ENCODE results near the gene COG5. TPM values are rescaled to one million over a fixed set of nuclear protein-coding genes. Genes with fewer than 3 reads are reported as not detected.
"Not testable (repeated sequence)": the region's sequence is repeated elsewhere in the genome, so short reads cannot be mapped to it uniquely, and the experiment has no call there.

COG5 gene
- total RNA-seq, 1 experiment from 2014 or later = 56.1 TPM

GRCh38 chr7:107224374-107225223, 339.1 kb downstream of the COG5 start:
- H3K9ac ChIP-seq (ENCODE audit: low read length) = no peak overlapping the region
- no peak overlapping the region for H3K27ac ChIP-seq (ENCODE audit: low read length)
- DNase-seq = no peak
- H2AFZ ChIP-seq (ENCODE audit: low read length) = no peak overlapping the region
- no peaks in the 10 kb centered on the region for H3K9me2 ChIP-seq (replicated peaks; ENCODE audit: insufficient read depth, low read length)
- no peaks in the 10 kb centered on the region for H3K79me2 ChIP-seq (ENCODE audit: low read length)
- H3K36me3 ChIP-seq (ENCODE audit: insufficient read depth, low read length) = no peaks in the 10 kb centered on the region
- no peaks in the 10 kb centered on the region for H3K9me3 ChIP-seq (ENCODE audit: low read length)
- H3K4me1 ChIP-seq (ENCODE audit: low read length) = peaks cover 18% of the 10 kb centered on the region
- H3K4me2 ChIP-seq (ENCODE audit: low read depth, low read length, poor library complexity, severe bottlenecking) = no peak overlapping the region
- no peaks in the 10 kb centered on the region for H4K20me1 ChIP-seq (ENCODE audit: insufficient read depth, low read depth, low read length)
- no peaks in the 10 kb centered on the region for H3K27me3 ChIP-seq (ENCODE audit: low read length)
- H3K4me3 ChIP-seq (ENCODE audit: low read length) = no peak overlapping the region

- H3K36me3 ChIP-seq (ENCODE audit: insufficient read depth, low read length); H2AFZ ChIP-seq (ENCODE audit: low read length); H3K27ac ChIP-seq (ENCODE audit: low read length); H4K20me1 ChIP-seq (ENCODE audit: insufficient read depth, low read depth, low read length); DNase-seq; H3K9ac ChIP-seq (ENCODE audit: low read length); H3K27me3 ChIP-seq (ENCODE audit: low read length); H3K9me3 ChIP-seq (ENCODE audit: low read length); H3K9me2 ChIP-seq (replicated peaks; ENCODE audit: insufficient read depth, low read length); H3K79me2 ChIP-seq (ENCODE audit: low read length); H3K4me2 ChIP-seq (ENCODE audit: low read depth, low read length, poor library complexity, severe bottlenecking); H3K4me3 ChIP-seq (ENCODE audit: low read length): not testable (repeated sequence)
- peaks cover 18% of the 10 kb centered on the region for H3K4me1 ChIP-seq (ENCODE audit: low read length)
Measured at GRCh38 chr7:107220806-107221205, 342.9 kb downstream of the COG5 start.

GRCh38 chr7:107220356-107220755, 343.4 kb downstream of the COG5 start:
- Histone ChIP-seq H2AFZ (ENCODE audit: low read length) (no peak overlapping the region), H3K36me3 (ENCODE audit: insufficient read depth, low read length) (no peaks in the 10 kb centered on the region), H3K9ac (ENCODE audit: low read length) (no peak overlapping the region), H3K9me2 (replicated peaks; ENCODE audit: insufficient read depth, low read length) (no peaks in the 10 kb centered on the region), H4K20me1 (ENCODE audit: insufficient read depth, low read depth, low read length) (no peaks in the 10 kb centered on the region), H3K4me2 (ENCODE audit: low read depth, low read length, poor library complexity, severe bottlenecking) (no peak overlapping the region), H3K27me3 (ENCODE audit: low read length) (no peaks in the 10 kb centered on the region), H3K79me2 (ENCODE audit: low read length) (no peaks in the 10 kb centered on the region), H3K4me3 (ENCODE audit: low read length) (no peak overlapping the region), H3K27ac (ENCODE audit: low read length) (no peak overlapping the region), H3K4me1 (ENCODE audit: low read length) (peaks cover 18% of the 10 kb centered on the region), H3K9me3 (ENCODE audit: low read length) (no peaks in the 10 kb centered on the region; the same call in 1 of the 2 replicates)
- no peak for DNase-seq

GRCh38 chr7:107219563-107220244, 344.0 kb downstream of the COG5 start:
- Histone ChIP-seq H3K4me3 (ENCODE audit: low read length) (no peak overlapping the region), H3K4me1 (ENCODE audit: low read length) (peaks cover 18% of the 10 kb centered on the region), H3K79me2 (ENCODE audit: low read length) (no peaks in the 10 kb centered on the region), H3K27me3 (ENCODE audit: low read length) (no peaks in the 10 kb centered on the region), H3K4me2 (ENCODE audit: low read depth, low read length, poor library complexity, severe bottlenecking) (no peak overlapping the region), H3K9me2 (replicated peaks; ENCODE audit: insufficient read depth, low read length) (no peaks in the 10 kb centered on the region), H3K27ac (ENCODE audit: low read length) (no peak overlapping the region), H2AFZ (ENCODE audit: low read length) (no peak overlapping the region), H3K36me3 (ENCODE audit: insufficient read depth, low read length) (no peaks in the 10 kb centered on the region), H3K9me3 (ENCODE audit: low read length) (no peaks in the 10 kb centered on the region; the same call in 1 of the 2 replicates), H3K9ac (ENCODE audit: low read length) (no peak overlapping the region), H4K20me1 (ENCODE audit: insufficient read depth, low read depth, low read length) (no peaks in the 10 kb centered on the region)
- DNase-seq = no peak

- H3K27ac ChIP-seq (ENCODE audit: low read length) = no peak overlapping the region
- H3K36me3 ChIP-seq (ENCODE audit: insufficient read depth, low read length) = no peaks in the 10 kb centered on the region
- no peaks in the 10 kb centered on the region for H3K9me2 ChIP-seq (replicated peaks; ENCODE audit: insufficient read depth, low read length)
- H4K20me1 ChIP-seq (ENCODE audit: insufficient read depth, low read depth, low read length) = no peaks in the 10 kb centered on the region
- H3K27me3 ChIP-seq (ENCODE audit: low read length) = no peaks in the 10 kb centered on the region
- peaks cover 14% of the 10 kb centered on the region for H3K9me3 ChIP-seq (ENCODE audit: low read length)
- no peak overlapping the region for H3K4me2 ChIP-seq (ENCODE audit: low read depth, low read length, poor library complexity, severe bottlenecking)
- DNase-seq = no peak
- H3K79me2 ChIP-seq (ENCODE audit: low read length) = no peaks in the 10 kb centered on the region
- H2AFZ ChIP-seq (ENCODE audit: low read length) = no peak overlapping the region
- 0 out of 2 replicates have a peak, but pooled peaks cover under 1% of the 10 kb centered on the region for H3K4me1 ChIP-seq (ENCODE audit: low read length)
- H3K9ac ChIP-seq (ENCODE audit: low read length) = no peak overlapping the region
- no peak overlapping the region for H3K4me3 ChIP-seq (ENCODE audit: low read length)
Measured at GRCh38 chr7:107213945-107214344, 349.8 kb downstream of the COG5 start.

- Histone ChIP-seq H3K27ac (ENCODE audit: low read length) (no peak overlapping the region), H3K27me3 (ENCODE audit: low read length) (no peaks in the 10 kb centered on the region), H2AFZ (ENCODE audit: low read length) (no peak overlapping the region), H3K36me3 (ENCODE audit: insufficient read depth, low read length) (no peaks in the 10 kb centered on the region), H3K4me2 (ENCODE audit: low read depth, low read length, poor library complexity, severe bottlenecking) (no peak overlapping the region), H3K4me1 (ENCODE audit: low read length) (0 out of 2 replicates have a peak, but pooled peaks cover 2% of the 10 kb centered on the region), H3K9me2 (replicated peaks; ENCODE audit: insufficient read depth, low read length) (no peaks in the 10 kb centered on the region), H3K4me3 (ENCODE audit: low read length) (no peak overlapping the region), H3K9me3 (ENCODE audit: low read length) (peaks cover 14% of the 10 kb centered on the region), H3K79me2 (ENCODE audit: low read length) (no peaks in the 10 kb centered on the region), H3K9ac (ENCODE audit: low read length) (no peak overlapping the region), H4K20me1 (ENCODE audit: insufficient read depth, low read depth, low read length) (no peaks in the 10 kb centered on the region)
- no peak for DNase-seq
Measured at GRCh38 chr7:107213193-107213788, 350.4 kb downstream of the COG5 start.

- 0 out of 2 replicates have a peak, but pooled peaks cover 2% of the 10 kb centered on the region for H3K4me1 ChIP-seq (ENCODE audit: low read length)
- H3K9ac ChIP-seq (ENCODE audit: low read length) = no peak overlapping the region
- H3K4me3 ChIP-seq (ENCODE audit: low read length) = no peak overlapping the region
- no peak overlapping the region for H3K4me2 ChIP-seq (ENCODE audit: low read depth, low read length, poor library complexity, severe bottlenecking)
- no peaks in the 10 kb centered on the region for H3K79me2 ChIP-seq (ENCODE audit: low read length)
- H3K27me3 ChIP-seq (ENCODE audit: low read length) = no peaks in the 10 kb centered on the region
- H2AFZ ChIP-seq (ENCODE audit: low read length) = no peak overlapping the region
- no peak overlapping the region for H3K27ac ChIP-seq (ENCODE audit: low read length)
- H3K36me3 ChIP-seq (ENCODE audit: insufficient read depth, low read length) = no peaks in the 10 kb centered on the region
- no peak for DNase-seq
- no peaks in the 10 kb centered on the region for H3K9me2 ChIP-seq (replicated peaks; ENCODE audit: insufficient read depth, low read length)
- no peaks in the 10 kb centered on the region for H4K20me1 ChIP-seq (ENCODE audit: insufficient read depth, low read depth, low read length)
- peaks cover 14% of the 10 kb centered on the region for H3K9me3 ChIP-seq (ENCODE audit: low read length)
Measured at GRCh38 chr7:107212725-107213124, 351.0 kb downstream of the COG5 start.

GRCh38 chr7:107210400-107210799, 353.3 kb downstream of the COG5 start:
- Histone ChIP-seq H4K20me1 (ENCODE audit: insufficient read depth, low read depth, low read length) (no peaks in the 10 kb centered on the region), H3K4me1 (ENCODE audit: low read length) (0 out of 2 replicates have a peak, but pooled peaks cover 2% of the 10 kb centered on the region), H3K27me3 (ENCODE audit: low read length) (no peaks in the 10 kb centered on the region), H3K4me2 (ENCODE audit: low read depth, low read length, poor library complexity, severe bottlenecking) (no peak overlapping the region), H3K4me3 (ENCODE audit: low read length) (no peak overlapping the region), H2AFZ (ENCODE audit: low read length) (no peak overlapping the region), H3K9me2 (replicated peaks; ENCODE audit: insufficient read depth, low read length) (no peaks in the 10 kb centered on the region), H3K9me3 (ENCODE audit: low read length) (peaks cover 14% of the 10 kb centered on the region), H3K36me3 (ENCODE audit: insufficient read depth, low read length) (no peaks in the 10 kb centered on the region), H3K9ac (ENCODE audit: low read length) (no peak overlapping the region), H3K27ac (ENCODE audit: low read length) (no peak overlapping the region), H3K79me2 (ENCODE audit: low read length) (no peaks in the 10 kb centered on the region)
- DNase-seq = no peak

Measured in Karpas-422 (cell line).